Globus pallidus (tissue), 1 donor: ENCODE results near the gene GHRH.

Experiments
- DNase-seq: peaks from one replicate; pipeline ENCODE4 v3.0.0-alpha.2; 2015; ENCODE audit warnings: low spot score

The GHRH gene

GRCh38 chr20:37262505-37262904 is 891 bp upstream of the GHRH start:
- DNase-seq, result no peak

GRCh38 chr20:37260923-37261322 is 691 bp downstream of the GHRH start:
- DNase-seq, result no peak

- DNase-seq, result no peak
These were observed 1.7 kb downstream of the GHRH start for GRCh38 chr20:37259865-37260264.

GRCh38 chr20:37259031-37259430 is 2.6 kb downstream of the GHRH start:
- no peak for DNase-seq

GRCh38 chr20:37257988-37258387 is 3.6 kb downstream of the GHRH start:
- DNase-seq, result no peak

- no peak for DNase-seq
These were observed 4.1 kb downstream of the GHRH start for GRCh38 chr20:37257530-37257929.

GRCh38 chr20:37256286-37256685 is 5.3 kb downstream of the GHRH start:
- no peak for DNase-seq

- no peak for DNase-seq
These were observed 7.3 kb downstream of the GHRH start for GRCh38 chr20:37254114-37254878.

- no peak for DNase-seq
These were observed 8.5 kb downstream of the GHRH start for GRCh38 chr20:37253087-37253486.

GRCh38 chr20:37251825-37252477 is 9.7 kb downstream of the GHRH start:
- DNase-seq, result no peak

- DNase-seq, result no peak
These were observed 12.3 kb downstream of the GHRH start for GRCh38 chr20:37249304-37249703.

- no peak for DNase-seq
These were observed 14.1 kb downstream of the GHRH start for GRCh38 chr20:37247547-37247946.

- no peak for DNase-seq
These were observed 14.9 kb downstream of the GHRH start for GRCh38 chr20:37246736-37247135.

- no peak for DNase-seq
These were observed 16.1 kb downstream of the GHRH start for GRCh38 chr20:37245216-37246150.

GRCh38 chr20:37244572-37244957 is 17.0 kb downstream of the GHRH start:
- DNase-seq, result no peak

- DNase-seq, result no peak
These were observed 17.6 kb downstream of the GHRH start for GRCh38 chr20:37243937-37244571.

GRCh38 chr20:37243076-37243936 is 18.3 kb downstream of the GHRH start:
- DNase-seq, result no peak

GRCh38 chr20:37242503-37242902 is 19.1 kb downstream of the GHRH start:
- DNase-seq, result no peak

- no peak for DNase-seq
These were observed 21.1 kb downstream of the GHRH start for GRCh38 chr20:37240337-37241067.

- DNase-seq, result no peak
These were observed 22.6 kb downstream of the GHRH start for GRCh38 chr20:37238935-37239451.
